ENCODE measurements around the gene LGALS3.

Gene LGALS3

GRCh38 chr14:55194656-55195355, 65.8 kb downstream of the LGALS3 start:
- no peak for DNase-seq
